Suprapubic skin (tissue), 4 donors: ENCODE data around the gene NHEJ1. TPM values are rescaled to one million over a fixed set of nuclear protein-coding genes. Genes with fewer than 3 reads are reported as not detected.
A peak's percentile ranks its signal among the peaks of the same experiment; 100 is the strongest.

Source experiments
- DNase-seq, 2 donors: peaks; one replicate each; pipeline ENCODE4 v3.0.0-alpha.2; 2019; ENCODE audit warnings: low spot score in 2 of 2
- H3K27ac ChIP-seq: fragments of 200-600 bp; sonication (generic); one replicate; pipeline ENCODE4 v1.5.1; 2019
- H3K27me3 ChIP-seq: fragments of 200-600 bp; sonication (generic); one replicate; pipeline ENCODE4 v1.5.1; 2019
- H3K36me3 ChIP-seq: fragments of 200-600 bp; sonication (generic); one replicate; pipeline ENCODE4 v1.5.1; 2019
- H3K4me1 ChIP-seq: fragments of 200-600 bp; sonication (generic); one replicate; pipeline ENCODE4 v1.5.1; 2019
- H3K4me3 ChIP-seq: fragments of 200-600 bp; sonication (generic); one replicate; pipeline ENCODE4 v1.5.1; 2019; ENCODE audit warnings: mild to moderate bottlenecking
- H3K9me3 ChIP-seq: fragments of 200-600 bp; sonication (generic); one replicate; pipeline ENCODE4 v1.5.1; 2019
- CTCF ChIP-seq, 2 donors: fragments of 200-600 bp in 1 of 2; fragments of 450-650 bp in 1 of 2; sonication (generic) in 1 of 2; IDR thresholded peaks; one replicate each; pipeline ENCODE4 v1.5.1; 2016 to 2019; ENCODE audit warnings: antibody characterized with exemption in 2 of 2, mild to moderate bottlenecking in 1 of 2, moderate library complexity in 1 of 2
- EP300 ChIP-seq: sonication (generic); formaldehyde crosslinking; IDR thresholded peaks from one replicate; pipeline ENCODE4 v1.6.1; 2017; ENCODE audit warnings: antibody characterized with exemption
- POLR2A ChIP-seq, 2 donors: fragments of 450-650 bp; IDR thresholded peaks; one replicate each; pipeline ENCODE4 v1.6.1; 2017; ENCODE audit warnings: antibody characterized with exemption in 2 of 2, mild to moderate bottlenecking in 2 of 2, moderate library complexity in 2 of 2
- POLR2AphosphoS5 ChIP-seq, 3 donors: sonication (generic); formaldehyde crosslinking; IDR thresholded peaks; one replicate each; pipeline ENCODE4 v1.6.1; 2017; ENCODE audit warnings: antibody characterized with exemption in 3 of 3
- WGBS: methylation state at CpG from one replicate; pipeline ENCODE4 v1.1.5; 2018; 5-methylcytosine and 5-hydroxymethylcytosine counted together
- total RNA-seq, 4 donors: library from RNA; depleted of rRNA; stranded (reverse); fragments of >200 nt; gene quantifications; one replicate each; pipeline ENCODE4 v1.1.0, GENCODE V29; 2016

Gene NHEJ1
- total RNA-seq, 4 donors from 2014 or later: 15.7 to 19.2 (median 18.3) TPM

GRCh38 chr2:219104107-219105035 is 56.2 kb downstream of the NHEJ1 start:
- 80% methylated on average over 4 of the region's 4 CpGs for WGBS
- DNase-seq: no peak
- H3K4me3 ChIP-seq: no peak overlapping the region
- H3K4me1 ChIP-seq: peaks cover 5% of the 10 kb centered on the region
- no peaks in the 10 kb centered on the region for H3K9me3 ChIP-seq
- TF ChIP-seq CTCF (IDR thresholded peaks at IDR 0.05) (peak in 1 of 2 donors; percentile 48), EP300 (no peak)
- H3K36me3 ChIP-seq: no peaks in the 10 kb centered on the region
- H3K27me3 ChIP-seq: no peaks in the 10 kb centered on the region
- H3K27ac ChIP-seq: no peak overlapping the region

GRCh38 chr2:219099329-219099728 is 61.3 kb downstream of the NHEJ1 start:
- TF ChIP-seq POLR2AphosphoS5 (IDR thresholded peaks at IDR 0.05) (no peak), CTCF (IDR thresholded peaks at IDR 0.05) (no peak), POLR2A (IDR thresholded peaks at IDR 0.05) (no peak), EP300 (no peak)
- Histone ChIP-seq H3K9me3 (no peaks in the 10 kb centered on the region), H3K27ac (no peak overlapping the region), H3K4me3 (no peak overlapping the region), H3K4me1 (no peaks in the 10 kb centered on the region), H3K27me3 (no peaks in the 10 kb centered on the region), H3K36me3 (no peaks in the 10 kb centered on the region)
- WGBS: 100% methylated on average over 1 of the region's 1 CpG
- no peak for DNase-seq

- DNase-seq: no peak
- Histone ChIP-seq H3K4me3 (no peak overlapping the region), H3K27ac (no peak overlapping the region), H3K4me1 (no peaks in the 10 kb centered on the region), H3K36me3 (no peaks in the 10 kb centered on the region), H3K9me3 (no peaks in the 10 kb centered on the region), H3K27me3 (no peaks in the 10 kb centered on the region)
- TF ChIP-seq POLR2A (IDR thresholded peaks at IDR 0.05): no peak
- no peak for TF ChIP-seq POLR2AphosphoS5 (IDR thresholded peaks at IDR 0.05)
- no peak for TF ChIP-seq EP300
- TF ChIP-seq CTCF (IDR thresholded peaks at IDR 0.05): no peak
- 89% methylated on average over 1 of the region's 1 CpG for WGBS
Observed at GRCh38 chr2:219095406-219095935, 65.1 kb downstream of the NHEJ1 start.

GRCh38 chr2:219094171-219094570 is 66.4 kb downstream of the NHEJ1 start:
- H3K4me3 ChIP-seq: no peak overlapping the region
- no peaks in the 10 kb centered on the region for H3K9me3 ChIP-seq
- DNase-seq: no peak
- no peak overlapping the region for H3K27ac ChIP-seq
- TF ChIP-seq POLR2AphosphoS5 (IDR thresholded peaks at IDR 0.05) (no peak), POLR2A (IDR thresholded peaks at IDR 0.05) (no peak), CTCF (IDR thresholded peaks at IDR 0.05) (no peak), EP300 (no peak)
- no peaks in the 10 kb centered on the region for H3K36me3 ChIP-seq
- 80% methylated on average over 3 of the region's 3 CpGs for WGBS
- H3K4me1 ChIP-seq: no peaks in the 10 kb centered on the region
- no peaks in the 10 kb centered on the region for H3K27me3 ChIP-seq
